ENCODE measurements around the gene ALCAM. TPM values are rescaled to one million over a fixed set of nuclear protein-coding genes. Genes with fewer than 3 reads are reported as not detected.

The ALCAM gene
- total and polyA plus RNA-seq, 2 donors (not counting 1 experiment from before 2014, with no cell fraction given) = 6.2 to 23.8 TPM

- no peaks in the 10 kb centered on the region for H3K27me3 Mint-ChIP-seq
Measured at GRCh38 chr3:105328338-105328730, 38.4 kb upstream of the ALCAM start.

GRCh38 chr3:105332961-105333360 lies 33.7 kb upstream of the ALCAM start:
- Histone ChIP-seq H3K79me2 (ENCODE audit: control insufficient read depth, insufficient read depth, low read length) (no peaks in the 10 kb centered on the region), H3K4me2 (replicated peaks; ENCODE audit: low read depth, low read length, poor library complexity, severe bottlenecking) (no peak overlapping the region), H3K9me3 (ENCODE audit: control extremely low read depth in 1 of 3, control insufficient read depth in 2 of 3, insufficient read depth in 1 of 3, low read length in 2 of 3) (no peaks in the 10 kb centered on the region), H3K9ac (ENCODE audit: low read length) (no peak overlapping the region), H2AFZ (ENCODE audit: insufficient read depth, low read depth, low read length, poor library complexity, severe bottlenecking) (no peak overlapping the region), H4K20me1 (ENCODE audit: control insufficient read depth, insufficient read depth, low read length, poor library complexity, severe bottlenecking) (no peaks in the 10 kb centered on the region), H3K36me3 (replicated peaks in 1 of 2; ENCODE audit: control extremely low read depth in 1 of 2, control insufficient read depth in 1 of 2, extremely low read depth in 1 of 2, insufficient read depth in 2 of 2, low read length in 1 of 2) (no peaks in the 10 kb centered on the region), H3K4me1 (ENCODE audit: control insufficient read depth in 2 of 2, insufficient read depth in 2 of 2, low read length in 2 of 2) (no peaks in the 10 kb centered on the region), H3K27me3 (replicated peaks in 1 of 4; ENCODE audit: control extremely low read depth in 1 of 4, control insufficient read depth in 3 of 4, insufficient read depth in 4 of 4, low read length in 3 of 4) (no peaks in the 10 kb centered on the region), H3K4me3 (ENCODE audit: control extremely low read depth in 1 of 5, extremely low read depth in 1 of 5, insufficient read depth in 1 of 5, low read depth in 2 of 5, low read length in 4 of 5) (no peak overlapping the region), H3K27ac (ENCODE audit: low read length in 2 of 2) (no peak overlapping the region)
- ATAC-seq (ENCODE audit: low read depth) (no peak), DNase-seq (no peak)
- ChIA-PET POLR2A (no interaction called here), CTCF (no interaction called here)
- H3K27ac Mint-ChIP-seq = no peak overlapping the region
- no peak overlapping the region for H3K4me3 Mint-ChIP-seq
- H3K9me3 Mint-ChIP-seq (ENCODE audit: insufficient read depth) = peaks cover 4% of the 10 kb centered on the region
- intact Hi-C loops (cut with micrococcal nuclease) = no loop called here
- no peaks in the 10 kb centered on the region for H3K4me1 Mint-ChIP-seq
- TF ChIP-seq EZH2 (IDR thresholded peaks at IDR 0.05; ENCODE audit: borderline replicate concordance, insufficient read depth, low read depth, low read length, poor library complexity, severe bottlenecking) (no peak), CTCF (IDR thresholded peaks at IDR 0.05) (no peak)
- no peaks in the 10 kb centered on the region for H3K27me3 Mint-ChIP-seq
- WGBS (ENCODE audit: insufficient coverage) = no CpG with 5 or more reads among the region's 1 CpG

More at GRCh38 chr3:105328338-105328730, 38.4 kb upstream of the ALCAM start:
- Histone ChIP-seq H3K27me3 (replicated peaks in 1 of 4; ENCODE audit: control extremely low read depth in 1 of 4, control insufficient read depth in 3 of 4, insufficient read depth in 4 of 4, low read length in 3 of 4) (no peaks in the 10 kb centered on the region), H3K9me3 (ENCODE audit: control extremely low read depth in 1 of 3, control insufficient read depth in 2 of 3, insufficient read depth in 1 of 3, low read length in 2 of 3) (no peaks in the 10 kb centered on the region), H3K9ac (ENCODE audit: low read length) (no peak overlapping the region), H3K27ac (ENCODE audit: low read length in 2 of 2) (no peak overlapping the region), H4K20me1 (ENCODE audit: control insufficient read depth, insufficient read depth, low read length, poor library complexity, severe bottlenecking) (no peaks in the 10 kb centered on the region), H2AFZ (ENCODE audit: insufficient read depth, low read depth, low read length, poor library complexity, severe bottlenecking) (no peak overlapping the region), H3K4me2 (replicated peaks; ENCODE audit: low read depth, low read length, poor library complexity, severe bottlenecking) (no peak overlapping the region), H3K4me3 (ENCODE audit: control extremely low read depth in 1 of 5, extremely low read depth in 1 of 5, insufficient read depth in 1 of 5, low read depth in 2 of 5, low read length in 4 of 5) (no peak overlapping the region), H3K79me2 (ENCODE audit: control insufficient read depth, insufficient read depth, low read length) (no peaks in the 10 kb centered on the region), H3K36me3 (replicated peaks in 1 of 2; ENCODE audit: control extremely low read depth in 1 of 2, control insufficient read depth in 1 of 2, extremely low read depth in 1 of 2, insufficient read depth in 2 of 2, low read length in 1 of 2) (no peaks in the 10 kb centered on the region), H3K4me1 (ENCODE audit: control insufficient read depth in 2 of 2, insufficient read depth in 2 of 2, low read length in 2 of 2) (no peaks in the 10 kb centered on the region)
- ATAC-seq (ENCODE audit: low read depth) (no peak), DNase-seq (no peak)
- H3K27ac Mint-ChIP-seq = no peak overlapping the region
- no peaks in the 10 kb centered on the region for H3K4me1 Mint-ChIP-seq
- H3K4me3 Mint-ChIP-seq = no peak overlapping the region
- ChIA-PET POLR2A (no interaction called here), CTCF (no interaction called here)
- H3K9me3 Mint-ChIP-seq (ENCODE audit: insufficient read depth) = peaks cover 4% of the 10 kb centered on the region
- 100% methylated on average over 1 of the region's 2 CpGs for WGBS (ENCODE audit: insufficient coverage)
- intact Hi-C loops (cut with micrococcal nuclease) = no loop called here
- TF ChIP-seq CTCF (IDR thresholded peaks at IDR 0.05) (no peak), EZH2 (IDR thresholded peaks at IDR 0.05; ENCODE audit: borderline replicate concordance, insufficient read depth, low read depth, low read length, poor library complexity, severe bottlenecking) (no peak)

All from B cell (primary cell).